ENCODE results near the gene DNAAF1.

DNAAF1 gene

GRCh38 chr16:84119368-84119767, 25.7 kb upstream of the DNAAF1 start:
- no peak overlapping the region for H3K4me3 ChIP-seq (ENCODE audit: low read length, poor library complexity, severe bottlenecking)
- H3K79me2 ChIP-seq (ENCODE audit: insufficient read depth, low read length): peaks cover 30% of the 10 kb centered on the region
- no peak overlapping the region for H3K9ac ChIP-seq (ENCODE audit: low read depth, low read length, poor library complexity, severe bottlenecking)
- H3K9me3 ChIP-seq (ENCODE audit: insufficient read depth, low read depth, low read length): no peaks in the 10 kb centered on the region
- H3K27me3 ChIP-seq (ENCODE audit: insufficient read depth, low read length, poor library complexity, severe bottlenecking): no peaks in the 10 kb centered on the region
- no peak overlapping the region for H2AFZ ChIP-seq (ENCODE audit: low read length)
- H3F3A ChIP-seq (ENCODE audit: low read depth): 0 out of 2 replicates have a peak, but pooled peaks cover 4% of the 10 kb centered on the region
- H4K20me1 ChIP-seq (ENCODE audit: insufficient read depth, low read length, poor library complexity, severe bottlenecking): peaks cover 18% of the 10 kb centered on the region
- no peaks in the 10 kb centered on the region for H3K9me2 ChIP-seq (replicated peaks; ENCODE audit: low read depth, low read length)
- peaks cover 28% of the 10 kb centered on the region for H3K36me3 ChIP-seq (ENCODE audit: insufficient read depth, low read length)
- H3K4me2 ChIP-seq (ENCODE audit: low read depth, low read length, poor library complexity, severe bottlenecking): no peak overlapping the region
- TF ChIP-seq, protein P1, sequence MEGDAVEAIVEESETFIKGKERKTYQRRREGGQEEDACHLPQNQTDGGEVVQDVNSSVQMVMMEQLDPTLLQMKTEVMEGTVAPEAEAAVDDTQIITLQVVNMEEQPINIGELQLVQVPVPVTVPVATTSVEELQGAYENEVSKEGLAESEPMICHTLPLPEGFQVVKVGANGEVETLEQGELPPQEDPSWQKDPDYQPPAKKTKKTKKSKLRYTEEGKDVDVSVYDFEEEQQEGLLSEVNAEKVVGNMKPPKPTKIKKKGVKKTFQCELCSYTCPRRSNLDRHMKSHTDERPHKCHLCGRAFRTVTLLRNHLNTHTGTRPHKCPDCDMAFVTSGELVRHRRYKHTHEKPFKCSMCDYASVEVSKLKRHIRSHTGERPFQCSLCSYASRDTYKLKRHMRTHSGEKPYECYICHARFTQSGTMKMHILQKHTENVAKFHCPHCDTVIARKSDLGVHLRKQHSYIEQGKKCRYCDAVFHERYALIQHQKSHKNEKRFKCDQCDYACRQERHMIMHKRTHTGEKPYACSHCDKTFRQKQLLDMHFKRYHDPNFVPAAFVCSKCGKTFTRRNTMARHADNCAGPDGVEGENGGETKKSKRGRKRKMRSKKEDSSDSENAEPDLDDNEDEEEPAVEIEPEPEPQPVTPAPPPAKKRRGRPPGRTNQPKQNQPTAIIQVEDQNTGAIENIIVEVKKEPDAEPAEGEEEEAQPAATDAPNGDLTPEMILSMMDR (conservative IDR thresholded peaks at IDR 0.05; ENCODE audit: low read length): no peak
- no peak for TF ChIP-seq EZH2phosphoT487 (IDR thresholded peaks at IDR 0.05; ENCODE audit: borderline replicate concordance)
- H3K4me1 ChIP-seq (ENCODE audit: insufficient read depth, low read length, poor library complexity, severe bottlenecking): peaks cover 18% of the 10 kb centered on the region

- Histone ChIP-seq H3K4me3 (ENCODE audit: low read length, poor library complexity, severe bottlenecking) (no peak overlapping the region), H2AFZ (ENCODE audit: low read length) (no peak overlapping the region), H3K4me2 (ENCODE audit: low read depth, low read length, poor library complexity, severe bottlenecking) (no peak overlapping the region)
Observed at GRCh38 chr16:84120023-84120422, 25.1 kb upstream of the DNAAF1 start.

GRCh38 chr16:84121007-84121406, 24.1 kb upstream of the DNAAF1 start:
- H3K9me3 ChIP-seq (ENCODE audit: insufficient read depth, low read depth, low read length): no peaks in the 10 kb centered on the region
- 0 out of 2 replicates have a peak, but pooled peaks cover 4% of the 10 kb centered on the region for H3F3A ChIP-seq (ENCODE audit: low read depth)
- peaks cover 6% of the 10 kb centered on the region for H3K4me1 ChIP-seq (ENCODE audit: insufficient read depth, low read length, poor library complexity, severe bottlenecking)
- H4K20me1 ChIP-seq (ENCODE audit: insufficient read depth, low read length, poor library complexity, severe bottlenecking): peaks cover 5% of the 10 kb centered on the region
- H3K4me3 ChIP-seq (ENCODE audit: low read length, poor library complexity, severe bottlenecking): no peak overlapping the region
- H2AFZ ChIP-seq (ENCODE audit: low read length): no peak overlapping the region
- no peaks in the 10 kb centered on the region for H3K9me2 ChIP-seq (replicated peaks; ENCODE audit: low read depth, low read length)
- no peak overlapping the region for H3K9ac ChIP-seq (ENCODE audit: low read depth, low read length, poor library complexity, severe bottlenecking)
- peaks cover 37% of the 10 kb centered on the region for H3K36me3 ChIP-seq (ENCODE audit: insufficient read depth, low read length)
- H3K27me3 ChIP-seq (ENCODE audit: insufficient read depth, low read length, poor library complexity, severe bottlenecking): no peaks in the 10 kb centered on the region
- no peak for TF ChIP-seq EZH2phosphoT487 (IDR thresholded peaks at IDR 0.05; ENCODE audit: borderline replicate concordance)
- TF ChIP-seq, protein P1 (conservative IDR thresholded peaks at IDR 0.05; ENCODE audit: low read length): no peak
- H3K79me2 ChIP-seq (ENCODE audit: insufficient read depth, low read length): peaks cover 13% of the 10 kb centered on the region
- no peak overlapping the region for H3K4me2 ChIP-seq (ENCODE audit: low read depth, low read length, poor library complexity, severe bottlenecking)

More at GRCh38 chr16:84120023-84120422, 25.1 kb upstream of the DNAAF1 start:
- 0 out of 2 replicates have a peak, but pooled peaks cover 4% of the 10 kb centered on the region for H3F3A ChIP-seq (ENCODE audit: low read depth)
- H3K9me3 ChIP-seq (ENCODE audit: insufficient read depth, low read depth, low read length): no peaks in the 10 kb centered on the region
- H4K20me1 ChIP-seq (ENCODE audit: insufficient read depth, low read length, poor library complexity, severe bottlenecking): peaks cover 15% of the 10 kb centered on the region
- H3K79me2 ChIP-seq (ENCODE audit: insufficient read depth, low read length): peaks cover 23% of the 10 kb centered on the region
- no peak for TF ChIP-seq EZH2phosphoT487 (IDR thresholded peaks at IDR 0.05; ENCODE audit: borderline replicate concordance)
- TF ChIP-seq, protein P1 (conservative IDR thresholded peaks at IDR 0.05; ENCODE audit: low read length): no peak
- H3K9me2 ChIP-seq (replicated peaks; ENCODE audit: low read depth, low read length): no peaks in the 10 kb centered on the region
- H3K36me3 ChIP-seq (ENCODE audit: insufficient read depth, low read length): peaks cover 31% of the 10 kb centered on the region
- H3K4me1 ChIP-seq (ENCODE audit: insufficient read depth, low read length, poor library complexity, severe bottlenecking): peaks cover 13% of the 10 kb centered on the region
- no peak overlapping the region for H3K9ac ChIP-seq (ENCODE audit: low read depth, low read length, poor library complexity, severe bottlenecking)
- no peaks in the 10 kb centered on the region for H3K27me3 ChIP-seq (ENCODE audit: insufficient read depth, low read length, poor library complexity, severe bottlenecking)

Measured in Loucy (cell line).